DMS79 (cell line): ENCODE data around the gene CC2D1A.

Experiments used
- DNase-seq: peaks from one replicate; lab custom pipeline; 2025; lab: John Stamatoyannopoulos, UW

CC2D1A gene

DNA sequence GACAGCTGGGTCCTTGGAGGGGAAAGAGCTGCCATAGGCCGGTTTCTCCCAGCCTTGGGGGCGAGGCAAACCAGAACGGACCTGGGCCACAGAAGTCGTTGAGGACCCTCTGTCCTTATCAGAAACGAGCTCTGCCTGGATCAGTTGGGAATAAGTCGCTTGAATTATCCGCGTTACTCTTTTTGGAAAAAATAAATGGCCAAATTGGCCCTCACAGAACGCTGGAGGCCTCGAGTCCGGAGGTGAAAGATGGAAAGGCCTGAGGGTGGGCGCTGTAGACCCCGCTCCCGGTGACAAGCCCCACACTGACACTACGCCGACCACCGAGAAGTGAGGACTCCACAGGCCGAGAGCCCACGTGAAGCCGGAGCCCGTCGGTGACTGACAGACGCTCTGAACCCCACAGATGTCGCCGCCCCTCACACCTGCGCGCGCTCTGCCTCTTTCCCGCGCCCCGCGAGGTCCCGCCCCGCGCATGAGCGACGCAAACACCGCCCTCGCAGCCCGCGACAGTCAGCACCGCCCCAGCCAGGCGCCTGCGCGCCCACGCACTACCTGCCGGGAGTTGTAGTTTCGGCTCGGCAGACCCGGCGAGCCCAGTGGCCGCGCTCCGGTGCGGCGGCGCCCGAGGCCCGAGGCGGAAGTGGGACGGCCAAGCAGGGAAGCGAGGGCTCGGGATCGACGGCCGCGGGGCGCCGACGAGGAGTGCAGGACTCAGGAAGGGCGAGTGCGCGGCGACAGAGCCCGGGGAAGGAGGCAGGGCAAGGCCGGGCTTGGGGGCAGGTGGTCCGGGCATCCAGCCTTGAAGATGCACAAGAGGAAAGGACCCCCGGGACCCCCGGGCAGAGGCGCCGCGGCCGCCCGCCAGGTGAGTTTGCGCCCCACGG is at the start of gene CC2D1A, which contains the start of gene BRME1:
Gene CC2D1A, plus strand, starts transcription at position 568 of the 887 bp plus-strand sequence. Its CDS starts 241 bp downstream, at position 809.
Gene BRME1, minus strand, starts transcription at position 484 of the 887 bp plus-strand sequence. CDS start 1,225 bp downstream, outside the sequence.
- peak; percentile 84 for DNase-seq

DNA sequence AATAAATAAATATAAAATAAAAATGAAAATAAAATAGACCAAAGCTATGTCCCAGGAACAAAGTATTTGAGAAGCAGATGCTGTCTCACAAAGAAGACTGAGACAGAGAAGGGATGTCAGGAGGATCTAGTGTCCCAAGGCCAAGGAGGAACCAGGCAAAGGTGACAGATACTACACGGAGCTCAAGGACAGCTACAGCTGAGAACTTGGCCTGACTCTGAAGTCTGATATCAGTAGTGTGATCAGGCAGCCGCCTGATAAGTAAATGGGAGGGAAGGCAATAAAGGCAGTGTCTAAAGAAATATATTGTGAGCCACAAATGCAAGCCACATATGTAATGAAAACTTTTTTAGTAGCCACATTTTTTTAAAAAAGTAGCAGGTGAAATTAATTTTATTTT is 49.5 kb upstream of the CC2D1A start:
- no peak for DNase-seq

DNA sequence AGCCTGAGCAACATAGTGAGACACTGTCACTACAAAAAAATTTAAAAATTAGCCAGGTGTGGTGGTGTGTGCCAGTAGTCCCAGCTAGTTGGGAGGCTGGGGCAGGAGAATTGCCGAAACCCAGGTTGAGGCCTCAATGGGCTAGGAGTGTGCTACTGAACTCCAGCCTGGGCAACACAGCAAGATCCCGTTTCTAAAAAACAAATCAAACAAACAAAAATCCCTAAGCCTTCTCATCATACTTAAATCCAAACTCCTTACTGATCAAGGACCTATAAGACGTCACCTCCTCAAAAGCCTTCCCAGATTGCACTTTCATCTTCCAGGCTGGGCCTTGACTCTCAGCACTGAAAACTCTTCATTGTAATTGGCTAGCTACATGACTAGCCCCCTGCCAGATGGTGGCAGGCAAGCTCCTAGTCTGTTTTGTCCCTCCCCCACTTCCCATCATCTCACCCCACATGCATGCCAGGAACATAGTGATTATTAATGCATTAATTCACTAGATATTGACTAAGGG is 46.6 kb upstream of the CC2D1A start:
- DNase-seq: no peak

DNA sequence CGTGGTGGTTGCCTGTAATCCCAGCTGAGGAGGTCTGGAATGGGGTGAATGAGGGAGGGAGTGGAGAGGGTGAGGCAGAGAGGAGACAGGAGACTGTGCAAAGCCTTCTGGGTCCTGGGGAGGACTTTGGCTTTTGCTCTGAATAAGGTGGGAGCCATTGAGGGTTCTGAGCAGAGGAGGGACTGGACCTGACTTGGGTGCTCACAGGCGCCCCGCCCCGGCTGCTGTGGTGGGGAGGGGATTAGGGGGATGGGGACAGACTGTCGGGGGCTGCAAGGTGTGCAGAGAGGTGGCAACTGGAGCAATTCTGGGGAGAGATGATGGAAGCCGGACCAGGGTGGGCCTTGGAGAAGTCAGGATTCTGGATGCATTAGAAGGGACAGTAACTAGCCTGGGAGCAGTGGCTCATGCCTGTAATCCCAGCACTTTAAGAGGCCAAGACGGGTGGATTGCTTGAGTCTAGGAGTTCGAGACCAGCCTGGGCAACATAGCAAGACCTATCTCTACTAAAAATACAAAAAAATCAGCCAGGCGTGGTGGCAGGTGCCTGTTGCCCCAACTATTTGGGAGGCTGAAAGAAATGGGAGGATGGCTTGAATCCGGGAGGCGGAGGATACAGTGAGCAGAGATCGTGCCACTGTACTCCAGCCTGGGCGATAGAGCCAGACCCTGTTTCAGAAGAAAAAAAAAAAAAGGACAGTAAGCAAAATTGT is 45.2 kb upstream of the CC2D1A start:
- DNase-seq: no peak

DNA sequence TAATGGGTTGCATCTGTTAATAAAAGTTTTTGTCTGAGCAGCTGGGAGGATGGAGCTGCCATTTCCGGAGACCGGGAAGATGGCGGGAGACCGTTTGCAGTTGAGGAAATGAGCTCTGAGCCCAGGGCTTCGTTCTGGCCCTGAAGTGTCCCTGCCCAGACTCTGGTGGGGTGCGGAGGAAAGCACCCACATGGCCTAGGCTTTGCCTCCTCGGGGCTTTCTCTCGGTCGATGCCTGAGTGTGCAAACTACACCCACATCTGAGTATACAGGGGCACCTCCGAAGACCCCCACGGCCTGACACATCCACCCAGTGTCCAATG is 44.6 kb upstream of the CC2D1A start:
- DNase-seq: no peak

DNA sequence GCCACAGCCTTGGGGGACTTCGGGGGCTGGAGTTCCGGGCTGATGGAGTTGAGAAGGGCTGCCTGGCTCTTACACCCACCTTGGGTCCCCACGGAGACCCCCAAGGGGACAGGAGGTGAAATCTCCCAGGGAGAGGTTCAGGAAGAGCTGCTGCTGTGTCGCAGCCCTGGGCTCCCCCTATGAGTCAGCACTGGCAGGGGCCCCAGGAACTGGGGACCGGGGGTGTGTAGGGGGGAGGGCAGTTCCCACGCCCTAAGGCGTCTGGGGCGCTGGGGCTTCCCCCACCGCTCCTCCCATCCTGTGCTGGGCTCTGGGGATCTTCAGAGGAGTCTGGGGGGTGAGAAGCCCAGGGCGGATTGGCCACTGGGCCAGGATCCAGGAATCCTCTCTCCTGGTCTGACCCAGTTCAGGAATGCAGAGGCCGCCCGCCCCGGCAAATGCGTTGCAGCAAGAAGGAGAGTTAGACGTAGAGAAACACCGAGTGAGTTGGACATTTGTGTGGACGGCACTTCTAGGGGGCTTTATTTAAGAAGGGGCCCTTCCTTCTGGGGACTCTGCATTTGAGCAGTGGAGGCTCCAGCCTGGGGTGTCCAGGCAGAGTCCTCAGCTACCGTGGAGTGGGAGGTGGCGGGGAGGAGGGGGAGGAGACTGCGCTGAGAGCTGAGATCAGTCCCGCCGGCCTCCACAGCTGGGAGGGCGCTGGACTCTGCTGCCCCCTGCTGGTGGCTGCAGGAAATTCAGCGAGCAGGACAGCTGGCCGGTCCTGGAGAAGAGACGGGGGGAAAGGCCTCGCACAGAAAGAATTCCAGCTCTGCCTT is 44.1 kb upstream of the CC2D1A start:
- DNase-seq: peak; percentile 36

DNA sequence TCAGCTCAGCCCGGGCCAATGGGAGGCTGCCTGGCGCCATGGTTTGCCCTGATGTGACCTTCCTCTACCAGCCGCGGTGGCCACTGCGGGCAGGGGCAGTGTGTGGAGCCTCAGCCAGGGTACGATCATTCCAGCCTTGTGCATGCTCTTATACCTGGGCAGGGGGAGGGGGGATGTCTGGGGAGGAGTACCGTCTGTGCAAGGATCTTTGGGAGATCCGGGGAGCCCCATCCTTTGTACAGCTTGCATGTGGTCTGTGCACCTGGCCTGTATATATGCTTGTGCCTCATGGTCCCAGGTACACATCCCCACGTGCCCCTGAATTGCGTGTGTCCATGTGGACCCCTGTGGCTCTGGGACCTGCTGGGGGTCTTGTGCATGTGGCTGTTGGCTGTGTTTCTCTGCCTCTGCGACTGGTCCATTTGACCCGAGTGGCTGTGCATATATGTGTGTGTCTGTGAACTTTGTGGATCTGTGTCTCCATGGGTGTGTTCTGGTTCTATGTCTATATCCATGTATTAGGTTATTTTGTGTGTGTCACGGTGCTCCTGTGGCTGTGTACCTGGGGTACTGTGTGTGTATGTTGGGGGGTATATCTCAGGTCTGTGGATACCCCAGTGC is 41.8 kb upstream of the CC2D1A start:
- DNase-seq: no peak

DNA sequence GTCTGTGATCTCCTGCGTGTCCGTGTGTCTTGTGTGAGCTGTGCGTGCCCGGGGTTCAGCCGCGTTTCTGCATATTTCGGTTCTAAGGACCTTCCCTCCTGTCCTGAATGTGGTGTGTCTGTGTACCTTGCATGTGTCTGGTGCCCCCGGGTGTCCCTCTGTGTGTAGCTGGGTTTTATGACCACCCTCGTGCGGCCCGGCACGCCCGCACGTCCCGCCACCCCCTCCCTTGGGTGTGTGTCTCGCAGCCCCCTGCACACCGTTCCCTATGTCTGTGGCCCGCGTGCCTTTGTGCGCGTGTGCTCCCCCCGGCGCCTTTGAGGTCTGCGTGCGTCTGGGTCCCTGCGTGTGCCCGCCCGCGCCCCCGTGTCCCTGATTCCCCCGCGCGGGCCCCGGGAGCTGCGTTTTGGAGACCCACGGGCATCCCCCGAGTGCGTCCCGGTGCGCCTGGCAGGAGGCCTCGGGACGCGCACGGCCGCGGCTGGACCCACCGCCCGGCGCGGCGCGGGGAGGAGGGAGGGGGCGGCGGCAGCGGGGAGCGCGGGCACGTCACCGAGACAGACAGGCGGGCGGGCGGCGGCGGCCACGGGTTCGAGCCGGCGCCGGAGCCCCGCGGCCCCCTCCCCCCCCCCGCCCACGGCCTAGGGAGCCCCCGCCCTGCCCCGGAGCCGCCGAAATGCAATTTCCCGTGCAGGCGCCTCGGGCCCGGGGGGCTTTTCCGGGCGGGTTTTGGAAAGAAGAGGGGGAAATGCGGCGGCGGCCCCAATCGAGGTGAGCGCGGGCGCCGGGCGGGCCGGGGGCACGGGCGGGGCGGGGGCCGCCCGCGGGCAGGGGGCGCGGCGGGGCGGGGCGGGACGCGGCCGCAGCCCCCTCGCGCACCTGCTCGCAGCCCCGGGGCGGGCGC is 41.1 kb upstream of the CC2D1A start:
- DNase-seq: no peak

DNA sequence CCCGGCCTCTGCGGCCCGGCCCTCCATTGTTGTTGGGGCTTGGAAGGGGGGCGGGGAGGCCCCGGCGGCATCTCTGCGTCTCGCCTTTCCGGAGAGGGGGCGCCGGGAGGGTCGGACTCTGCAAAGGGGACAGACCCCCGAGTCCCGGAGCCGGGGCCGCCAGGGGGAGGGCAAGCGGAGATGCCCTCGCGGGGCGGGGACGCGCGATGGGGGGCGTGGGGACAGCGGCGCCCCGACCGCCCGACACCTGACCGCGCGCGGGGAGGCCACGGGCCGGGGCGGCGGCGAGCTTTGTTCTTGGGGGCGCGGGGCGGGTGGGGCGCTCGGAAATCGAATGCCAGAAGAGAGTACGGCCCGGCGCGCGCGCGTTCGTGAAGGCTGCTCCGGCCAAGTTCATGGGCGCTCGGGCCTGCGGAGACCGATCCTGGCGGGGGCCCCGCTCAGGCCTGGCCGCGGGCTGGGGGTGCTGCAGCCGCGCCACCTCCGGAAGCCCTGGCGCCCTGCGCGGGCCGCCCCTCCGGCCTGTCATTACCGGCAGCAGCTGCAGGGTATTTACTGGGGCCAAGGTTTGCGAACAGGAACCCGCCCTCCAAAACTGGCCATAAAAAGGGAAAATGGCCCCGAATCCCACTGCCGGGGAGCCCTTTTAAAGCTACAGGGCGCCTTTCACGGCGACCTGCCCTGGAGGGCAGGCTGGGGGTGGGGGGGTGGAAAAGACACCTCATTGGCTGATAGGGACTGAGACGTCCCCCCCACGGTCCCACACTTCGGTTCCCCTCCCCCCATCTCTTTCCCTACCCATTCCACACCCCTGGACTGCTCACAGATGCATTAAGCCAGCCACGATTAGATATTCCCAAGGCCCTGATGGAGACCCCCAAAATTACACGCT is 40.2 kb upstream of the CC2D1A start:
- DNase-seq: no peak

DNA sequence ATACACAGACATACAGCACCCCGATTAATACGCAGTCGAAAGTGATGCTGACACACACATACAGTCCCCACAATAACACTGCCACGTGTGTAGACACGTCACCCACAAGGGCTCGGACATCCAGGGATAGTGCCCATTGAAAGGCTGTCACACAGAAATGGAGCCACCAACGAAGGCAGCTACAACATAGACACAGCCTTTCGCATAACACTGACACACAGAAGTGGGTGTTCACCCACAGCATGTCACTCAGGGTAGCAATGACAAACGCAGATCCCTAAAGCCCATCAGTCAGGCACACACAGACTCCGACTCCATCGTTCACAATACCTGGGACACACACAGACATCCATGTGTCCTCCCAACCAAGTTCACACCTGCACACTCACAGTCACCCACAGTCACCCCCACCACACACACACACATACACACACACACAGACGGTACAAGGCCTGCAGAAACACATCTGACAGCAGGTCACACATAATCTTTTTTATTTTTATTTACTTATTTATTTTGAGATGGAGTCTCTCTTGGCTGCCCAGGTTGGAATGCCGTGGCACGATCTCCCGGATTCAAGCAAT is 39.4 kb upstream of the CC2D1A start:
- no peak for DNase-seq

DNA sequence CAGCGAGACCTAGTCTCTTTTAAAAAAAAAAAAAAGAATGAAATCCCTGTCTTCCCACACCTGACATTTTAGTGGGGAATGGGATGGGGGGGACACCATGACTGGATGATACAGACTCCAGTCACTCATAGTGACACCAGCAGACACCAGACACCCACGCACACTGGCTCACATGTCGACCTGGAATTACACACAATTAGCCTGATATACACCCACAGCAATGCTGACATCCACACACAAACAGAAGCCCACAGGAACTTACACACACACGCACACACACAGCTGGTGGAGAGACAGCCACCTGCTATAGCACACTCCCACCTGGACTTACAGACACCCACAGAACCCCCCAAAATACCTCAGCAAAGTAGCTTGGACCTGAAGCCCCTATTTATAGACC is 37.3 kb upstream of the CC2D1A start:
- no peak for DNase-seq

DNA sequence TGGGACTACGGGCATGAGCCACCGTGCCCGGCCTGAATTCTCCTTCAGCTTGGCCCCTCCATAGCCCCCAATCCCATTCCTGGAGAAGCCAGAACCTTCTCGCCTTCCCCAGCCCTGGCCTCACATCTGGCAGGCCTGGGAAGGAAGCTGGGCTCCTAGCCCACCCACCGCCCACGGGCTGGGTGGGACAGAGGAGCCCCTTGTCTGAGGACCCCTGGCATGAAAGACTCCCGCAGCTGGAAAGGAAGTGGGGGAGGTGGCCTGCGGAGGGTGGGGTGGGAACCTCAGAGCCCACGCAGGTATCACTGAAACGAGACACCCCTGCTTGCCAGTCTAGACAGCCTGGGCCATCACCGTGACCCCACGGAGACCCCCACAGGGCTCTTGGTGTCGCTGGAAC is 36.7 kb upstream of the CC2D1A start:
- no peak for DNase-seq

DNA sequence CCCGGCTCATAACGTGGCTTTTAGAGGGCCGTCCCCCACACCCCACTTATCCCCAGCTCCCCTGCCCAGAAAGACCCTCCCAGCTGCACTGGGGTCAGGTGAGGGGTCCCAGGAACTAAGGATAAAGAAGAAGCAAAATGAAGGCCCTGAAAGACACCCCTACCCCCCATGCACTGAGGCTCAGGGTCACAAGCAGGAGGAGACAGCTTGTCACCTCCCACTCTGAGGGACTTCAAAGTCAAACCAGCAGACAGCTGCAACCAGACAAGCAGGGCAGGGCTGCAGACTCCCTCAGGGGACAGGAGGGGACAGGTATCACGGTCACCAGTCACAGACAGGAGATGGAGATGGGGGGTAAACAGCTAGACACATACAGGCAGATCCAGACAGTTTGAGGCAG is 35.1 kb upstream of the CC2D1A start:
- no peak for DNase-seq

DNA sequence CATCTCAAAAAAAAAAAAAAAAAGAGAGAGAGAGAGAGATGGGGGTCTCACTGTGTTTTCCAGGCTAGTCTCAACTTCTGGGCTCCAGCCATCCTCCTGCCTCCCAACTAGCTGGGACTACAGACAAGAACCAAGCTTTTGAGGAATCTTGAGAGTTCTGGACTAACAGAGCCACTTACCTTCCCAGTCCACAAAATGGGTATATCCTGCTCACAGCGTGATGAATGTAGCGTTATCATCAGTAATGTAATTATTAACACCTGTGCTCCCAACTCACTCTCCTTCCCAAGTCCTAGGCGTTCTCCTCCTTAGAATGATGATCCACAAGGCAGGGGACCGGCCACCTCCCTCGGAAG is 33.7 kb upstream of the CC2D1A start:
- no peak for DNase-seq

DNA sequence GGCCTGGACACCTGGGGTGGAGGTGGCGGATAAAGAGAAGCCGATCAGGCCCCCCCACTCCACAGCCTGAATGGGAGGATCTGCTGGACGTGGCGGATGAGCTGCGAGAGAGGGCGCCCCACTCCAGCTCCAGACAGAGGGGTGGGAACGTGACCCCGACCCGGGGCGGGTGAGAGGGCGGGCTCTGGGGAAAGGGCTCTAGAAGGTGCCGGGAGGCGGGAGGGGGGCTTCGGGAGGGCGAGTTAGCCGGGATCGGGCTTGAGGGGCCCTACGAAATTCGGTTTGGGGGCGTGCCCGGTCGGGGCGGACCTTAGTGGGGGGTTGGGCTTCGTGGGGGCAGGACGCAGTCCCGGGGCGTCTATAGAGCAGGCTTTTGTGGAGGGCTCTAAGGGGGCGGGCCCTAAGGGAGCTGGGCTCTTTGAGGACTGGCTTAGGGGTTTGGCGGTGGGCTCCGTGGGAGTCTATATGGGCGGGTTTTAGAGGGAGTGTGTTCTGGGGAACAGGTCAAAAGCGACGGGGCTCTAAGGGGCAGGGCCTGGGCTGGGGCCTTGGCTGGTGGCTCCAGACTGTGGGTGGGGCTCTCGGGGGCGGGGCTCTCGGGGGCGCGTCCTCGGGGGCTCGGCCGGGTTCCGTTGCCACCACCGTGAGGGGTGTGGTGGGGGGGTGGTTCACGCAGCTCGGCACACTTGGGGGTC is 33.2 kb upstream of the CC2D1A start:
- DNase-seq: no peak

DNA sequence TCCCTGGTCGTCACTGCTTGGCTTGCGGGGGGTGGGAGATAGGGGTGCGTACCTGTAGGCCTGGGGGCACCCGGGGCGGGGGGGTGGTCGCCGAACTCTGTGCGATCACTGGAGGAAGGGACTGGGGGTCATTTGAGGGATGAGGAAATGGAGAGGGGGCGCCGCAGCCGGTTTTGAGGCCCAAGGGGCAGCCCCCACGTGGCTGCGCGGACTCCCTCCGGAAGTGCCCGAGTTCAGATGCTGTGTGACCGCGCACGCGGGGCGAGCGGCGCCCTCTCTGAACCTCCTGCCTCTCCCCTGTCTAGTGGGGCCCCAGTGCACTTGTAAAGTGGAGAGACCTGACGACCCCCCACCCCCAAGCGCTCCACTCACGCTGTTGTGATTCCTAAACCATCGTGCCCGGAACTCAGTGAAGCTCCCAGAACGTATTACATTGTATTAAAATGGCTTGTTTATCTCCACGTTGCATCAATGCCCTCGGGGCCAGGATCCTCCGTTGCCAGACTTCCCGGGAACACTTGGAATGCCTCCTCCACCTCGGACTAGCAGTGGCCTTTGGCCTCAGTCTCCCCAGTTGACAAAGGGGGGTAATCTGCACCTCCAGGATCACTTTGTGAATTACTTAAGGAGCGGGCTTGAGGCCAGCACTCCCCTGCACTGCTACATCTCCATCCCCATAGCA is 32.0 kb upstream of the CC2D1A start:
- DNase-seq: no peak

DNA sequence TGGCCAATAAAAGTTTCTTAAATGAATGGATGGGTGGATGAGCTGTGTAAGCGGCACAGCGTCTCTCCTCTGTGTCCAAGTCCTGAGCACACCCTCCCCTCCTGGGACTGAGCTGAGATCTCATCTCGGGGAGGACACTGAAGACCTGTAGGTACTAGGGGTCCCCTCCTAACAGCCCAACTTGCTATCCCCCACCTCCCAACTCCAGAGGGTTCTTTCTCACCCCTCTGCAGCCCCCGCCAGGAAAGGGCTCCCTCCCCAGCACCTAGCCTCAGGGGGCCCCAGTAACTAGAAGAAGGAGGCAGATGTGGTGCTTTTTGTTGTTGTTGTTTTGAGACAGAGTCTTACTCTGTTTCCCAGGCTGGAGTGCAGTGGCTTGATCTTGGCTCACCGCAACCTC is 30.2 kb upstream of the CC2D1A start:
- no peak for DNase-seq

DNA sequence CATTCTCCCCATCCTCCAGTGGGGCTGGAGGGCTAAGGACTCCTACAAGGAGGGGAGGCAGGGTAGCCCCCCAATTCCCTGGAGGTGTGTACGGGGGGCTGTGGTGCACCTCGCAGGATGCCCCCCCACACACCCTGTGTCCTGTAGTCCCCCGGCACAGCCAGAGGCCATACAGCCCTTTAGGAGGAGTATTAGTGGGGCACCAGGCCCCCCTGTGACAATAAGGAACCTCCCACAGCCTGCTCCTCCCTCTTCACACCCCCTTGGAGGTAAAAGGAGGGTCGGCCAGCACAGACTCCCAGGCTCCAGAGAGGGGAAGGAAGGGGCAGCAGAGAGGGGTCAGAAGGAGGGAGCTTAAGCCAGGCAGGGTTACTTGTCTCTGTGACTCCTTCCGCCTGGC is 29.2 kb upstream of the CC2D1A start, which contains the start of gene NANOS3:
Gene NANOS3, plus strand, starts transcription at position 301 of the 400 bp plus-strand sequence. CDS start 115 bp downstream, outside the sequence.
- no peak for DNase-seq
